Measurements from ENCODE around the gene PCK2. TPM values are rescaled to one million over a fixed set of nuclear protein-coding genes. Genes with fewer than 3 reads are reported as not detected.

PCK2 gene
- total RNA-seq, 6 experiments from 2014 or later, result 19.9 to 27.6 (median 24.0) TPM

DNA sequence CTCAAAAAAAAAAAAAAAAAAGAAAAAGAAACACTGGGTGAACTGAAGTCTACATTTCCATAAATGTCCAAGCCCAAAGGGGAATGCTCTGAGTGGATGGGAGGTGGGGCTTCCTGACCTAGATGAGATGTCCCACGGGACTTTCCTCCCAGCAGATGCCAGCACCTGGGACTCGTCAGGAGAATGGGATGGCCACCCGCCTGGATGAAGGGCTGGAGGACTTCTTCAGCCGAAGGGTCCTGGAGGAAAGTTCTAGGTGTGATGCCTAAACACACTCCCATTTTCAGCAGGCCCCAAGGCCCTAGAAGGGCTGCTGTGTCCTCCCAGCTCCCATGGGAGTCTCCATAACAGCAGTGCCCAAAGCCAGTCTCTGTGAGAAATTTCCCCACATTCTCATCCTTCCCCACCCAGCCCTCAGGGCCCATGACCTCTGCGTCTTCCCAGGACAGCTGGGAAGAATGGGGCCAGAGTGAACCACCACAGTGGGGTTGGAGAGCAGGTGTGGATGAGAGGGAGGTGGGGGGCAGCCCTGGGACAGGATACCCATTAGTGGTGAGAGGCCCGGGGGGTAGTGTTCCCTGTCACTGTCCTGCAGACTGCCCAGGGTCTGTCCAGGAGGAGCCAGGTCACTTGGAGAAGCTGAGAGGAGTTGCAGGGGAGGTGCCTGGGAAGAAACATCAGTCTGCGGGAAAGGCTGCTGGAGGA is 29.9 kb upstream of the PCK2 start:
- peaks cover 45% of the 10 kb centered on the region for H3K27me3 Mint-ChIP-seq (ENCODE audit: insufficient read depth)
- no peaks in the 10 kb centered on the region for H3K4me1 Mint-ChIP-seq (ENCODE audit: low read depth)
- no peaks in the 10 kb centered on the region for H3K9me3 Mint-ChIP-seq
- no peak overlapping the region for H3K27ac Mint-ChIP-seq
- no peaks in the 10 kb centered on the region for H3K36me3 Mint-ChIP-seq (ENCODE audit: low read depth)
- DNase-seq, result no peak
- no peak overlapping the region for H3K4me3 Mint-ChIP-seq
- TF ChIP-seq, protein P1, sequence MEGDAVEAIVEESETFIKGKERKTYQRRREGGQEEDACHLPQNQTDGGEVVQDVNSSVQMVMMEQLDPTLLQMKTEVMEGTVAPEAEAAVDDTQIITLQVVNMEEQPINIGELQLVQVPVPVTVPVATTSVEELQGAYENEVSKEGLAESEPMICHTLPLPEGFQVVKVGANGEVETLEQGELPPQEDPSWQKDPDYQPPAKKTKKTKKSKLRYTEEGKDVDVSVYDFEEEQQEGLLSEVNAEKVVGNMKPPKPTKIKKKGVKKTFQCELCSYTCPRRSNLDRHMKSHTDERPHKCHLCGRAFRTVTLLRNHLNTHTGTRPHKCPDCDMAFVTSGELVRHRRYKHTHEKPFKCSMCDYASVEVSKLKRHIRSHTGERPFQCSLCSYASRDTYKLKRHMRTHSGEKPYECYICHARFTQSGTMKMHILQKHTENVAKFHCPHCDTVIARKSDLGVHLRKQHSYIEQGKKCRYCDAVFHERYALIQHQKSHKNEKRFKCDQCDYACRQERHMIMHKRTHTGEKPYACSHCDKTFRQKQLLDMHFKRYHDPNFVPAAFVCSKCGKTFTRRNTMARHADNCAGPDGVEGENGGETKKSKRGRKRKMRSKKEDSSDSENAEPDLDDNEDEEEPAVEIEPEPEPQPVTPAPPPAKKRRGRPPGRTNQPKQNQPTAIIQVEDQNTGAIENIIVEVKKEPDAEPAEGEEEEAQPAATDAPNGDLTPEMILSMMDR (IDR thresholded peaks at IDR 0.05), result no peak

DNA sequence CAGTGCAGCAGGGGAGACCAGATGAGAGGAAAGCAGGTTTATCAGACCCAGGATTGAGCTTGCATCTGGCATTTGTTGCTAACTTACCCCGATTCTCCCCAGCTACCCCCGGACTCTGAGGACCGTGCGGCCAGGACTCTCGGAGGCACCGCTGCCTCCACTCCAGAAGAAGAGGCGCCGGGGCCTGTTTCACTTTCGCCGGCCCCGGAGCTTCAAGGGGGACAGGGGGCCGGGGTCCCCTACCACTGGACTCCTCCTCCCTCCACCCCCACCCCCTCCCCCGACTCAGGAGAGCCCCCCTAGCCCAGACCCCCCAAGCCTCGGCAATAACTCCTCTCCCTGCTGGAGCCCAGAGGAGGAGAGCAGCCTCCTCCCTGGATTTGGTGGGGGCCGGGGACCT is 29.3 kb upstream of the PCK2 start:
- DNase-seq, result no peak
- Mint-ChIP-seq H3K9me3 (no peaks in the 10 kb centered on the region), H3K27me3 (ENCODE audit: insufficient read depth) (peaks cover 49% of the 10 kb centered on the region), H3K27ac (no peak overlapping the region), H3K4me3 (no peak overlapping the region), H3K36me3 (ENCODE audit: low read depth) (no peaks in the 10 kb centered on the region), H3K4me1 (ENCODE audit: low read depth) (no peaks in the 10 kb centered on the region)
- TF ChIP-seq, protein P1 (IDR thresholded peaks at IDR 0.05), result no peak

DNA sequence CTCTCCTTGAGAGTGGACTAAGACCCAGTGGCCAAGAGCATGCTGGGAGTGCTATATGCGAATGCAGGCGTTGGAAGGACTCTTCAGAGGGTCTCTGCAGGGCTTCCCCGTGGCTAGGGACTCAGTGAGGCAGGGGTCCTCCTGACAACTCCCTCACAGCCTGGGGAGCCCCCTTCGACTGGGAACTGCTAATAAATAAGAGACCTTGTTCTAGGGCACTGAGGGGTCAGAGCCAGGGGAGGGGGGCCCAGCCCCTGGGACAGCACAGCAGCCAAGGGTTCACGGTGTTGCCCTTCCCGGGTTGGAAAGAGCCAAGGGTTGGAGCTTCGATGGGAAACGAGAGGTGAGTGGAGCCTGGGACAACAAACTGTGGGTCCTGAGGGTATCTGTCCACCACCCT is 28.7 kb upstream of the PCK2 start:
- no peak for DNase-seq
- peaks cover 52% of the 10 kb centered on the region for H3K27me3 Mint-ChIP-seq (ENCODE audit: insufficient read depth)
- no peaks in the 10 kb centered on the region for H3K4me1 Mint-ChIP-seq (ENCODE audit: low read depth)
- no peak overlapping the region for H3K27ac Mint-ChIP-seq
- no peaks in the 10 kb centered on the region for H3K36me3 Mint-ChIP-seq (ENCODE audit: low read depth)
- no peak overlapping the region for H3K4me3 Mint-ChIP-seq
- no peaks in the 10 kb centered on the region for H3K9me3 Mint-ChIP-seq
- TF ChIP-seq, protein P1 (IDR thresholded peaks at IDR 0.05), result no peak

DNA sequence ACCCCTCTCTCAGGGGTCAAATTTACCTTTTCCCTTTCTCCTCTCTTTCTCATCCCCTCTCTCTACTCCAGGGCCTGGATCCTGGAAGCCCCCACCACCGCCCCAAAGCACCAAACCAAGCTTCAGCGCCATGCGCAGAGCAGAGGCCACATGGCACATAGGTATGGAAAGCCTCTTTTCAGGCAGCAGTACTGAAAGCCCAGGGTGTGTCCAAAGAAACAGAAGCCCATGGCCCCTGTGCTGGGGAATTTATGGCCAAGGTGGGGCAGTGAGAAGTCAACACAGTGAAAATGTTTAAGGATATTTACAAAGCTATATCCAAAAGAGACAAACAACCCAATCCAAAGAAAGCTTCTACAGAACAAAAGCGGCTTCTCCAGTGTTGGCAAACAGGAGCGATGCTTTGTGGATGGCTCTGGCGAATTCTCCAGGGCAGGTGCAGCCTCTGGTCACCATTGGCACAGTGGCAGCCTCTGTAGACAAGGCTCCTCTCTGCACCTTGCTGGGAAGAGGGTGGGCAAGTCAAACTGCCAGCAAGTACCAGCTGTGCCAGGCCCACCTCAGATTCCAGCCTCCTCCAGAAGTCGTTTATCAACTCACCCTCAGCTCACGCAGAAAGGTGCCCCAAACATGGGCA is 27.5 kb upstream of the PCK2 start:
- Mint-ChIP-seq H3K4me3 (no peak overlapping the region), H3K9me3 (no peaks in the 10 kb centered on the region), H3K36me3 (ENCODE audit: low read depth) (no peaks in the 10 kb centered on the region), H3K4me1 (ENCODE audit: low read depth) (no peaks in the 10 kb centered on the region), H3K27me3 (ENCODE audit: insufficient read depth) (peaks cover 48% of the 10 kb centered on the region), H3K27ac (no peak overlapping the region)
- no peak for DNase-seq
- TF ChIP-seq, protein P1 (IDR thresholded peaks at IDR 0.05), result no peak

DNA sequence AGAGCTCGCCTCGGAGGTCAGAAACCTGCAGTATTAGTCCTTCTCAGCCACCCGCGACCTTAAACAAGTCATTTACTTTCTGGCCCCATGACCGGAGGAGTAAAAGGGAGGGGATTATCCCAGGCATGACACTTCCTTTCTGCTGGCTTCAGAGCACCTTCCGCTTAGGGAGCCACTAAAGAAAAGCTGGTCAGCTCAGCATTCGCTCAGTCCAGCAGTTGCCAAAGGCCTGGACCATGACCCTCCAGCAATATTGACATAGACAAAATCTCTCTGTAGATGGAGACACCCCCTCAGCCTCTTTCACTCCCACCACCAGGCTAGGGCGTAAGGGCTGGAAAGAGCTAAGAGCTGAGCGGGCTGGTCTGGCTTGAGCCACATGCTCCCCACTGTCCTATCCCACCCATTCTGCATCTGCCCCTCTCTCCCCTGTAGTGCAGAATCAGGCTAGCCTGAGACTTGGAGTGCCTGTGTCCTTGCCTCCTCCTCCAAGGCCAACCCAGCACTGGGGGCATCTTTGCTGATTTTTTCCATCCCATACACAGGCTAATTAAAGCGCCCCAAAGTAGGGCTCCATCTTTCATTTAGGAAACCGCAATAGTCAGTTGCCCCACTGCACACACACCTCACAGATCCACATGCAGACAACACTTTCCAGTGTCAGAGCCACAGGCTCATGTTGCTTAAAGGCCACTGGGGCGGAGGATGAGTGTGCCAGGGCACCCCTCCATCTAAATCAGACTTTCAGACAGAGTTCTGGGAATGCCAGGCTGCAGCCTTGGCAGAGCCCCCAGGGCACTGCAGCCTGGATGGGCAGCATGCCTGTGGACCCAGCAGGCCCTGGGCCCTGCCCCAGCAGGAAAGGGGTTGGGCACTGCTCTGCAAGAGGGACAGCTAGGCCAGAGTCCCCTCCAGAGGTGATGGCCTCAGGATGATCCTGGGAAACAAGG is 26.7 kb upstream of the PCK2 start:
- peaks cover 46% of the 10 kb centered on the region for H3K27me3 Mint-ChIP-seq (ENCODE audit: insufficient read depth)
- no peak for DNase-seq

More for the DNA sequence above, 26.7 kb upstream of the PCK2 start:
- Mint-ChIP-seq H3K36me3 (ENCODE audit: low read depth) (no peaks in the 10 kb centered on the region), H3K27ac (no peak overlapping the region), H3K9me3 (no peaks in the 10 kb centered on the region), H3K4me1 (ENCODE audit: low read depth) (no peaks in the 10 kb centered on the region), H3K4me3 (no peak overlapping the region)
- TF ChIP-seq, protein P1 (IDR thresholded peaks at IDR 0.05), result no peak
